H1 (cell line): Measurements from ENCODE around the gene GNRHR.

Experiments
- EZH2 ChIP-seq: fragments of 200-600 bp; sonication (generic); IDR thresholded peaks from 2 replicates; pipeline ENCODE4 v1.7.1; 2012; ENCODE audit warnings: low read depth, mild to moderate bottlenecking, moderate library complexity, low read length, inconsistent platforms; ENCODE audit not compliant: severe bottlenecking
- POLR2A ChIP-seq, 2 experiments: IDR thresholded peaks; 1 replicate in 1 of 2; 2 replicates in 1 of 2; pipeline ENCODE4 v1.6.1; 2011; ENCODE audit warnings: low read depth in 2 of 2, low read length in 2 of 2, mild to moderate bottlenecking in 2 of 2; ENCODE audit errors: control extremely low read depth in 1 of 2
- TF ChIP-seq, protein P1 (sequence below), 3 experiments: IDR thresholded peaks; 1 replicate in 2 of 3; 2 replicates in 1 of 3; pipeline versions ENCODE4 v1.5.1 to v1.6.1; 2011; ENCODE audit warnings: low read length in 3 of 3, mild to moderate bottlenecking in 3 of 3, inconsistent platforms in 2 of 3, low read depth in 1 of 3, moderate library complexity in 1 of 3; ENCODE audit not compliant: insufficient read depth in 1 of 3; ENCODE audit errors: control extremely low read depth in 1 of 3

- no peak for TF ChIP-seq POLR2A (IDR thresholded peaks at IDR 0.05; ENCODE audit: control extremely low read depth in 1 of 2, low read depth in 2 of 2, low read length in 2 of 2)
- TF ChIP-seq, protein P1, sequence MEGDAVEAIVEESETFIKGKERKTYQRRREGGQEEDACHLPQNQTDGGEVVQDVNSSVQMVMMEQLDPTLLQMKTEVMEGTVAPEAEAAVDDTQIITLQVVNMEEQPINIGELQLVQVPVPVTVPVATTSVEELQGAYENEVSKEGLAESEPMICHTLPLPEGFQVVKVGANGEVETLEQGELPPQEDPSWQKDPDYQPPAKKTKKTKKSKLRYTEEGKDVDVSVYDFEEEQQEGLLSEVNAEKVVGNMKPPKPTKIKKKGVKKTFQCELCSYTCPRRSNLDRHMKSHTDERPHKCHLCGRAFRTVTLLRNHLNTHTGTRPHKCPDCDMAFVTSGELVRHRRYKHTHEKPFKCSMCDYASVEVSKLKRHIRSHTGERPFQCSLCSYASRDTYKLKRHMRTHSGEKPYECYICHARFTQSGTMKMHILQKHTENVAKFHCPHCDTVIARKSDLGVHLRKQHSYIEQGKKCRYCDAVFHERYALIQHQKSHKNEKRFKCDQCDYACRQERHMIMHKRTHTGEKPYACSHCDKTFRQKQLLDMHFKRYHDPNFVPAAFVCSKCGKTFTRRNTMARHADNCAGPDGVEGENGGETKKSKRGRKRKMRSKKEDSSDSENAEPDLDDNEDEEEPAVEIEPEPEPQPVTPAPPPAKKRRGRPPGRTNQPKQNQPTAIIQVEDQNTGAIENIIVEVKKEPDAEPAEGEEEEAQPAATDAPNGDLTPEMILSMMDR (IDR thresholded peaks at IDR 0.05; ENCODE audit: control extremely low read depth in 1 of 3, insufficient read depth in 1 of 3, low read depth in 1 of 3, low read length in 3 of 3) = peak in 2 of 3 experiments; percentile 15 to 16; a peak in 2 of 4 replicates
- TF ChIP-seq EZH2 = no peak
Observed at GRCh38 chr4:67746797-67747495, 7.2 kb downstream of the GNRHR start.
